ENCODE measurements around the gene CIDEC.
A peak's percentile ranks its signal among the peaks of the same experiment; 100 is the strongest.
"Not testable (repeated sequence)": the region's sequence is repeated elsewhere in the genome, so short reads cannot be mapped to it uniquely, and the experiment has no call there.

The CIDEC gene

DNA sequence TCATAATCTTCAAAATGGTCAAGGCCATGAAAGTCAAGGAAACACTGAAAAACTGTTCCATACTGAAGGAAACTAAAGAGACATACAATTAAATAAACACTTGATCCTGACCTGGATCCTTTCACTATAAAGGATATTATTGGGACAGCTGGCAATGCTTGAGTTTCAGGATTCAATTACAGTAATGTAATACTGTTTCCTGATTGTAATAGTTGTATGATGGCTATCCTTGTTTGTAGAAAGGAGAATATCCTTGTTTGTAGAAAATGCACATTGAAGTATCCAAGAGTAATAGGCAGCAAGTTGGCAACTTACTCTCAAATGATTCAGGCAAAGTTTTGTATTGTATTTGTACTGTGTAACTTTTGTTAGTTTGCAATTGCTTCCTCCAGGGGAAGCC, 4.6 kb downstream of the CIDEC start:
- DNase-seq (ENCODE audit: low spot score) = no peak

DNA sequence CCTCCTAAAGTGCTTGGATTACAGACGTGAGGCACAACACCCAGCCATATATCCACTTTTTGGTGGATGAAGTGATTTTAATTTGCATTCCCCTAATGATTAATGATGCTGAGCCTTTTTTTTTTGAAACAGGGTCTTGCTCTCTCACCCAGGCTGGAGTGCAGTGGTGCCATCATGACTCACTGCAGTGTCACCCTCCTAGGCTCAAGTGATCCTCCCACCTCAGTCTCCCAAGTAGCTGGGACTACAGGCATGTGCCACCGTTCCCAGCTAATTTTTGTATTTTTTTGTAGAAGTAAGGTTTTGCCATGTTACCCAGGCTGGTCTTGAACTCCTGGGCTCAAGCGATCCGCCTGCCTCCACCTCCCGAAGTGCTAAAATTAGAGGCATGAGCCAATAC, 8.0 kb downstream of the CIDEC start:
- DNase-seq (ENCODE audit: low spot score) = not testable (repeated sequence)

GRCh38 chr3:9870978-9871377, 9.1 kb downstream of the CIDEC start:
- no peak for DNase-seq (ENCODE audit: low spot score)

GRCh38 chr3:9869955-9870354, 10.1 kb downstream of the CIDEC start:
- no peak for DNase-seq (ENCODE audit: low spot score)

GRCh38 chr3:9867106-9867505, 12.9 kb downstream of the CIDEC start:
- DNase-seq (ENCODE audit: low spot score) = no peak

GRCh38 chr3:9866639-9867038, 13.4 kb downstream of the CIDEC start:
- no peak for DNase-seq (ENCODE audit: low spot score)

- DNase-seq (ENCODE audit: low spot score) = not testable (repeated sequence)
Observed at GRCh38 chr3:9865125-9865637, 14.9 kb downstream of the CIDEC start.

DNA sequence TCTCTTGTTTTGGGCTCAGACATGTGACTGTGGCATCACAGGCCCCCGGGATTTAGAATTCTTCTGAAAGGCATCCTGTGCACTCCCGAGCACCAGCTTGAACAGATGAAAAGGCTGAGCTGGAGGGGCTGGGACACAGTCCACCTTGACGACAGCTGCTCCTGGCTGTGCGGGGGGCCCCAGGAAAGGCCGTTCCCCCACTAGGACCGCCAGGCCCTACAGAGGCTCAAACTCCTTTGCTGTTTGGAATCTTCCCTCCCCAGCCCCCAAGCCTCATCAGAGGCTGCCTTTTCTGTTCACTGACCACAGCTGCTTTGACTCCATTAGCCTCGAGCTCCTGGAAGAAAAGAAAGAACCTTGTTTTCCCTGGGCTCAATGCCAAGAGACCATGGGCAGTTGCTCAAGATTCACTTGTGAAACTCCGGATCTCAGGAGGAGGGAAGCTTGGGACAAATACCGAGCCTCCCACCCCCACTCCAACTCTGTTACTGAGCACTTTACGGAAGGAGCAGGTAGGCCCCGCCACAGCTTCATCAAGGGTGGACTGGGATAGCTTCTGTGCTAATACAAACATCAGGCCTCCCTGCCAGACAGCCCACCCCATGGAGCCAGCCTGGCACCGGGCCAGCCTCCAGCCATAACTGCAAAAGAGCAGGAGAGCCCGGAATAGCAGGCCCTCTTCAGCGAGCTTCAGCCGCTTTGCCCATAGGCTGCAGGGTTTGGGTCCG, 15.7 kb downstream of the CIDEC start:
- no peak for DNase-seq (ENCODE audit: low spot score)

DNA sequence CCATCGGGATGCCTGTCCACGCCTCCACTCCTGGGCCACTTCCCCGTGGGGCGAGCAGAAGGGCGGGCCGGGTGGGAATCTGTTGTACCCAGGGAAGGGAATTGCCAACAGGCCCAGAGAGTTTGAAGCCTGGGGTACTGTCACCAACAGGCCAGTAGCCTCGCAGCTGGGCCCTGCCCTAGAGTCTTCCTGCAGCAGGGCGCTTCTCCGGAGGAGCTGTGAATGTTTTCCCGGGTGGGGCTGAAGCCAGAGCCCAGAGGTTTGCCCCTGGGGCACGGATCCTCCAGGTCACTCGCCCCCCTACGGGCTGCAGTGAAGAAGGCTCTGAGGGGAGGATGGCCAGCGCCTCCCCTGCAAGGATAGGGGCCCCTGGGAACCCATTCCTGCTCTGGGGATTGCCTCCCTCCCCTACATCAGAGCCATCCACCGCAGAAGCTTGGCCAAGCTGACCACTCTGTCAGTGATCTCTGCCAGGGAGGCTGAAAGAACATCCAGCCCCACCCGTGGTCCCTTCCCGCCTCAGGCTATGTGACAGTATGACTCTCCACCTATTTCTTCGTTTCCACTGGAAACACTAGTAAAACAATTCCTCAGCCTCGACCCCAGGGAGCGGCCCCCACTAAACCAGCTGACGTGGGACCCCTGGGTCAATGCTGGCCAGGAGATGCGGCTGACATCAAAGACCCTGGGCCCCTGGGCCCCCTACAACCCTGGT, 16.8 kb downstream of the CIDEC start:
- no peak for DNase-seq (ENCODE audit: low spot score)

- DNase-seq (ENCODE audit: low spot score) = peak; percentile 13
Observed at GRCh38 chr3:9862391-9863057, 17.5 kb downstream of the CIDEC start.

DNA sequence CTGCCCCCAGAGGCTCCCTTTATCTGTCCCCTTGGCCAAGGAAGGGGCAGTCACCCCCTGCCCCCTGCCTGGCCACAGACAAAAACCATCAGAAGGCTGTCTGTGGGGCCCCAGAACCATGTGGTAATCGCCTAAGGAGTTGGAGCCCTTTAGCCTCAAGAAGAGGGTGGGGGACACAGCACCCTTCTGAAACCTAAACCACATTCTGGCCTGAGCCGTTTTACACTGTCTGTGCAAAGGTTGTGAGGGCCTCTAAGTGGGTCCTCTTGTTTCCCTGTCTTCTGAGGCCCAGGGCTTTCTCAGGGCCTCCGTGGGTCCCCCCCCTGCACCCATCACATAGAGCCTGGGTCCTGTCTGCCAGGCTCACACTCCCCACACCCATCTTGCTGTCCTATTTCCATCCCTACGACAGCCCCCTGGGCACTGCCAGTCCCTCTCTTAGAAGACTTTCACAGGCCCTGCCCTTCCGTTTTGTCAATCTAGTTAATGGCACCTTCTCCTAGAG, 18.4 kb downstream of the CIDEC start:
- DNase-seq (ENCODE audit: low spot score) = no peak

- no peak for DNase-seq (ENCODE audit: low spot score)
Observed at GRCh38 chr3:9861201-9861600, 18.9 kb downstream of the CIDEC start.

- no peak for DNase-seq (ENCODE audit: low spot score)
Observed at GRCh38 chr3:9859530-9860025, 20.5 kb downstream of the CIDEC start.

- no peak for DNase-seq (ENCODE audit: low spot score)
Observed at GRCh38 chr3:9855594-9855993, 24.5 kb downstream of the CIDEC start.

GRCh38 chr3:9854291-9854940, 25.6 kb downstream of the CIDEC start:
- DNase-seq (ENCODE audit: low spot score) = not testable (repeated sequence)

DNA sequence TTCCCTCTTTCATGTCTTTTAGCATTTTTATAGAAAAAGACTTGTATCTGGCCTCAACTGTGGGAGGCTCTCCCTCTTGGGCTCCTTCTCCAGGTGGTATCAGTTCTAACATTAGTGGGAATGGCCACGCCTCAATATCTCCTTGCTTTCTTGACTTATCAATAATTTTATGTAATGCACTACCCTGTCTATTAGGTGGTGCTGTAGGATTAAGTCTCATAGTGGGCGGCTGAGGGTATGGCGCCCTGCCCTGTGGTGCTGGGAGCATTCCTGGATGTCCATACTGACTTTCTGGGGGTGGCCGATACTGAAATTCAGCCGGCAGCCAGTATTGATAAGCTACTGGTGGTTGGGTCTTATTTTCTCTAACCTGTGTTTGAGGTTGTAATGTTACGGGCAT, 27.5 kb downstream of the CIDEC start:
- no peak for DNase-seq (ENCODE audit: low spot score)

- not testable (repeated sequence) for DNase-seq (ENCODE audit: low spot score)
Observed at GRCh38 chr3:9851926-9852325, 28.1 kb downstream of the CIDEC start.

- DNase-seq (ENCODE audit: low spot score) = not testable (repeated sequence)
Observed at GRCh38 chr3:9851383-9851782, 28.7 kb downstream of the CIDEC start.

- peak; percentile 55 for DNase-seq (ENCODE audit: low spot score)
Observed at GRCh38 chr3:9848860-9849259, 31.2 kb downstream of the CIDEC start.

GRCh38 chr3:9847870-9848269, 32.2 kb downstream of the CIDEC start:
- DNase-seq (ENCODE audit: low spot score) = not testable (repeated sequence)

DNA sequence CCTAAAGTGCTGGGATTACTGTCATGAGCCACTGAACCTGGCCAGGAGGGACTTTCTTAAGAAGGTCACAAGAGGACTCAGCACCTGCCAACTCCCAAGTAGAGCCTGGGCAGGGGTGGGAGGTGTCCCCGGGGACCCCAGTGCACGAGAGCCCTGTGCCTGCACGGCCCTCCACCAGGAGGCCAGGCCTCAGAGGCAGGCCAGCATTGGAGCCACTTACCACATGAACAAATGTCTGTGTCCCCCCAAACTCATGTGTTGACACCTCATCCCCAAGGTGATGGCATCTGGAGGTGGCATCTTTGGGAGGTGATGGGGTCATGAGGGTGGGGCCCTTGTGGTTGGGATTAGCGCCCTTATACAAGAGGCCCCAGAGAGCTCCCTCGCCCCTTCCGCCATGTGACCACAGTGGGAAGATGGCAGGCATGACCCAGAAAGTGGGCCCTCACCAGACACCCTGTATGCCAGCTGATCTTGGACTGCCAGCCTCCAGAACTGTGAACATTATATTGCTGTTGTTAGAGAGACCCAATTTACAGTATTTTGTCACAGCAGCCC, 33.0 kb downstream of the CIDEC start:
- no peak for DNase-seq (ENCODE audit: low spot score)

- DNase-seq (ENCODE audit: low spot score) = no peak
Observed at GRCh38 chr3:9846231-9846630, 33.8 kb downstream of the CIDEC start.
